GM12878 (cell line): ENCODE results near the gene KLHL8. TPM values are rescaled to one million over a fixed set of nuclear protein-coding genes. Genes with fewer than 3 reads are reported as not detected.

Experiments used
- ATAC-seq: fragments of 200-7000 bp; cut with Tn5 transposase; 3 replicates; pipeline ENCODE4 v1.9.1; 2020; ENCODE audit warnings: mild to moderate bottlenecking, moderate library complexity
- BruUV-seq: library from RNA; stranded (reverse); fragments of 400-500 nt; replicated peaks from 2 replicates; lab custom pipeline; 2021; lab: Mats Ljungman, UMichigan
- CTCF ChIA-PET: fragments of 300-600 bp; sonication (Branson Sonifier 250); formaldehyde crosslinking; extraction: SDS; loops from one replicate; lab custom pipeline; 2021; ENCODE audit warnings: inconsistent platforms; lab: Yijun Ruan, JAX
- POLR2A ChIA-PET: fragments of 350-600 bp; formaldehyde crosslinking; extraction: SDS; loops from one replicate; lab custom pipeline; 2021; ENCODE audit warnings: inconsistent platforms; lab: Charles Lee
- RAD21 ChIA-PET: fragments of 300-600 bp; sonication (Branson Sonifier 250); formaldehyde crosslinking; loops from one replicate; lab custom pipeline; 2023; ENCODE audit warnings: antibody characterized with exemption; ENCODE audit not compliant: unreplicated experiment; lab: Charles Lee
- SMC1A ChIA-PET: fragments of 300-600 bp; sonication (Branson Sonifier 250); formaldehyde crosslinking; loops from one replicate; lab custom pipeline; 2023; ENCODE audit not compliant: unreplicated experiment, uncharacterized antibody; lab: Charles Lee
- DNase-seq: peaks from one replicate; pipeline ENCODE4 v3.0.0-alpha.2; 2011; ENCODE audit warnings: low read depth, low spot score
- FAIRE-seq: peaks from 3 replicates; lab custom pipeline; 2011; peaks lifted over from hg19 to GRCh38; lab: Jason Lieb, UNC
- H2AFZ ChIP-seq: 2 replicates; pipeline ENCODE4 v1.6.0; 2011; ENCODE audit warnings: low read depth, low read length, control low read depth; ENCODE audit not compliant: control insufficient read depth
- H3K27ac ChIP-seq: 2 replicates; pipeline ENCODE4 v1.5.1; 2011; ENCODE audit warnings: control low read depth; ENCODE audit not compliant: control insufficient read depth, insufficient read depth
- H3K27me3 ChIP-seq, 2 experiments: replicated peaks in 1 of 2; 2 replicates each; pipeline versions ENCODE4 v1.6.0 to v1.6.1; 2011; ENCODE audit warnings: low read length in 1 of 2; ENCODE audit not compliant: control insufficient read depth in 2 of 2, insufficient read depth in 2 of 2
- H3K36me3 ChIP-seq, 2 experiments: 2 replicates each; pipeline ENCODE4 v1.5.1; 2011; ENCODE audit warnings: low read length in 1 of 2; ENCODE audit not compliant: control insufficient read depth in 2 of 2, insufficient read depth in 2 of 2
- H3K4me1 ChIP-seq: 2 replicates; pipeline ENCODE4 v1.6.1; 2011; ENCODE audit warnings: mild to moderate bottlenecking, low read length, moderate library complexity, mixed read lengths; ENCODE audit not compliant: control insufficient read depth, insufficient read depth
- H3K4me2 ChIP-seq: 2 replicates; pipeline ENCODE4 v1.6.0; 2011; ENCODE audit warnings: control low read depth; ENCODE audit not compliant: control insufficient read depth, insufficient read depth
- H3K4me3 ChIP-seq: fragments of 200-600 bp; sonication (generic); 2 replicates; pipeline ENCODE4 v1.5.1; 2016
- H3K79me2 ChIP-seq: 2 replicates; pipeline ENCODE4 v1.6.0; 2011; ENCODE audit warnings: low read length; ENCODE audit not compliant: control insufficient read depth, insufficient read depth
- H3K9ac ChIP-seq: 2 replicates; pipeline ENCODE4 v1.8.0; 2011; ENCODE audit warnings: low read length, control low read depth, mixed read lengths; ENCODE audit not compliant: control insufficient read depth, insufficient read depth
- H3K9me3 ChIP-seq: replicated peaks from 3 replicates; pipeline ENCODE4 v1.5.1; 2011; ENCODE audit warnings: mild to moderate bottlenecking, low read length; ENCODE audit not compliant: control insufficient read depth, insufficient read depth
- H4K20me1 ChIP-seq: 2 replicates; pipeline ENCODE4 v1.6.0; 2011; ENCODE audit not compliant: control insufficient read depth, insufficient read depth
- NFYA ChIP-seq: IDR thresholded peaks from 2 replicates; pipeline ENCODE4 v1.6.1; 2011; ENCODE audit warnings: low read depth, mild to moderate bottlenecking, low read length, improper control_type of control experiment, borderline replicate concordance
- PAX8 ChIP-seq: fragments of 450-650 bp; IDR thresholded peaks from 2 replicates; pipeline ENCODE4 v1.6.1; 2017; ENCODE audit warnings: mild to moderate bottlenecking, moderate library complexity
- POLR2AphosphoS2 ChIP-seq: IDR thresholded peaks from 2 replicates; pipeline ENCODE4 v1.6.1; 2011; ENCODE audit warnings: low read depth, mild to moderate bottlenecking, low read length, improper control_type of control experiment, moderate library complexity
- POU2F2 ChIP-seq: IDR thresholded peaks from 3 replicates; pipeline ENCODE4 v1.6.1; 2011; ENCODE audit warnings: low read depth, mild to moderate bottlenecking, low read length, borderline replicate concordance
- TCF12 ChIP-seq: IDR thresholded peaks from 2 replicates; pipeline ENCODE4 v1.6.1; 2011; ENCODE audit warnings: low read depth, mild to moderate bottlenecking, low read length
- TCF3 ChIP-seq: IDR thresholded peaks from 2 replicates; pipeline ENCODE4 v1.6.1; 2012; ENCODE audit warnings: low read depth, mild to moderate bottlenecking, low read length, borderline replicate concordance; ENCODE audit not compliant: insufficient read depth
- TCF7 ChIP-seq: IDR thresholded peaks from 2 replicates; pipeline ENCODE4 v1.6.1; 2014; ENCODE audit warnings: antibody characterized with exemption, borderline replicate concordance
- ZBTB40 ChIP-seq: fragments of 450-650 bp; IDR thresholded peaks from 2 replicates; pipeline ENCODE4 v1.6.1; 2016; ENCODE audit warnings: mild to moderate bottlenecking, moderate library complexity, borderline replicate concordance
- ZNF217 ChIP-seq: fragments of 450-650 bp; IDR thresholded peaks from 2 replicates; pipeline ENCODE4 v1.6.1; 2017; ENCODE audit warnings: antibody characterized with exemption, mild to moderate bottlenecking
- WGBS: methylation state at CpG from one replicate; pipeline ENCODE4 v1.1.6; 2016; ENCODE audit warnings: low lambda C conversion rate; ENCODE audit not compliant: insufficient replicate concordance, insufficient coverage; ENCODE audit errors: missing lambda C conversion rate; 5-methylcytosine and 5-hydroxymethylcytosine counted together
- in situ Hi-C: fragments of 300-500 bp; cut with MboI; formaldehyde crosslinking; loops from 9 replicates; pipeline ENCODE4 v1.14.3; 2018; ENCODE audit warnings: mixed read lengths
- intact Hi-C: fragments of 100-400 bp; cut with micrococcal nuclease; formaldehyde crosslinking; loops from one replicate; pipeline ENCODE4 v1.14.2; 2022; ENCODE audit not compliant: unreplicated experiment
- polyA plus RNA-seq, 11 experiments: library from polyadenylated mRNA; depleted of rRNA in 4 of 11; unstranded in 6 of 11; stranded (reverse) in 5 of 11; fragments of >200 nt; fragmentation: Nextera tagmentation in 4 of 11; fragmentation: Illumina TruSeq in 1 of 11; extraction: Ambion mirVana in 4 of 11; extraction: Trizol in 1 of 11; gene quantifications; 1 replicate in 1 of 11; 2 replicates in 10 of 11; pipeline versions ENCODE4 v1.2.1 to v1.2.3, GENCODE V29; 2011 to 2016; ENCODE audit warnings: inconsistent platforms in 2 of 11, missing spikeins in 2 of 11, low read depth in 1 of 11
- total RNA-seq, 4 experiments: library from RNA; depleted of rRNA in 3 of 4; stranded (reverse); fragments of >200 nt in 3 of 4; fragmentation: Illumina TruSeq in 1 of 4; extraction: Trizol in 1 of 4; gene quantifications; 2 replicates each; pipeline versions ENCODE4 v1.2.1 to v1.2.3, GENCODE V29; 2013 to 2021
- TF ChIP-seq, protein P1 (sequence below): fragments of 450-650 bp; IDR thresholded peaks from 2 replicates; pipeline ENCODE4 v1.6.1; 2017; ENCODE audit warnings: borderline replicate concordance
- TF ChIP-seq, protein P2 (sequence below): IDR thresholded peaks from 2 replicates; pipeline ENCODE4 v1.6.1; 2012; ENCODE audit warnings: mild to moderate bottlenecking, low read depth, low read length

Gene KLHL8
- total and polyA plus RNA-seq, 10 of the 15 experiments (the other 5 are each of a cell fraction or from before 2014, with no cell fraction given) = 4.5 to 13.1 (median 9.0) TPM

- H3K36me3 ChIP-seq = no peaks in the 10 kb centered on the region
- H3K27ac ChIP-seq = no peak overlapping the region
- intact Hi-C loops (no loop called here), in situ Hi-C loops (no loop called here)
- peaks cover 21% of the 10 kb centered on the region for H3K79me2 ChIP-seq
- no peak for TF ChIP-seq PAX8
- no peak for TF ChIP-seq TCF3
- no peak for TF ChIP-seq ZBTB40
- TF ChIP-seq, protein P1, sequence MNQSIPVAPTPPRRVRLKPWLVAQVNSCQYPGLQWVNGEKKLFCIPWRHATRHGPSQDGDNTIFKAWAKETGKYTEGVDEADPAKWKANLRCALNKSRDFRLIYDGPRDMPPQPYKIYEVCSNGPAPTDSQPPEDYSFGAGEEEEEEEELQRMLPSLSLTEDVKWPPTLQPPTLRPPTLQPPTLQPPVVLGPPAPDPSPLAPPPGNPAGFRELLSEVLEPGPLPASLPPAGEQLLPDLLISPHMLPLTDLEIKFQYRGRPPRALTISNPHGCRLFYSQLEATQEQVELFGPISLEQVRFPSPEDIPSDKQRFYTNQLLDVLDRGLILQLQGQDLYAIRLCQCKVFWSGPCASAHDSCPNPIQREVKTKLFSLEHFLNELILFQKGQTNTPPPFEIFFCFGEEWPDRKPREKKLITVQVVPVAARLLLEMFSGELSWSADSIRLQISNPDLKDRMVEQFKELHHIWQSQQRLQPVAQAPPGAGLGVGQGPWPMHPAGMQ = no peak
- no peak for TF ChIP-seq NFYA
- no peak for TF ChIP-seq TCF7
- TF ChIP-seq POLR2AphosphoS2 = no peak
- TF ChIP-seq, protein P2, sequence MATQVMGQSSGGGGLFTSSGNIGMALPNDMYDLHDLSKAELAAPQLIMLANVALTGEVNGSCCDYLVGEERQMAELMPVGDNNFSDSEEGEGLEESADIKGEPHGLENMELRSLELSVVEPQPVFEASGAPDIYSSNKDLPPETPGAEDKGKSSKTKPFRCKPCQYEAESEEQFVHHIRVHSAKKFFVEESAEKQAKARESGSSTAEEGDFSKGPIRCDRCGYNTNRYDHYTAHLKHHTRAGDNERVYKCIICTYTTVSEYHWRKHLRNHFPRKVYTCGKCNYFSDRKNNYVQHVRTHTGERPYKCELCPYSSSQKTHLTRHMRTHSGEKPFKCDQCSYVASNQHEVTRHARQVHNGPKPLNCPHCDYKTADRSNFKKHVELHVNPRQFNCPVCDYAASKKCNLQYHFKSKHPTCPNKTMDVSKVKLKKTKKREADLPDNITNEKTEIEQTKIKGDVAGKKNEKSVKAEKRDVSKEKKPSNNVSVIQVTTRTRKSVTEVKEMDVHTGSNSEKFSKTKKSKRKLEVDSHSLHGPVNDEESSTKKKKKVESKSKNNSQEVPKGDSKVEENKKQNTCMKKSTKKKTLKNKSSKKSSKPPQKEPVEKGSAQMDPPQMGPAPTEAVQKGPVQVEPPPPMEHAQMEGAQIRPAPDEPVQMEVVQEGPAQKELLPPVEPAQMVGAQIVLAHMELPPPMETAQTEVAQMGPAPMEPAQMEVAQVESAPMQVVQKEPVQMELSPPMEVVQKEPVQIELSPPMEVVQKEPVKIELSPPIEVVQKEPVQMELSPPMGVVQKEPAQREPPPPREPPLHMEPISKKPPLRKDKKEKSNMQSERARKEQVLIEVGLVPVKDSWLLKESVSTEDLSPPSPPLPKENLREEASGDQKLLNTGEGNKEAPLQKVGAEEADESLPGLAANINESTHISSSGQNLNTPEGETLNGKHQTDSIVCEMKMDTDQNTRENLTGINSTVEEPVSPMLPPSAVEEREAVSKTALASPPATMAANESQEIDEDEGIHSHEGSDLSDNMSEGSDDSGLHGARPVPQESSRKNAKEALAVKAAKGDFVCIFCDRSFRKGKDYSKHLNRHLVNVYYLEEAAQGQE = no peak
- no peak for TF ChIP-seq POU2F2
- TF ChIP-seq TCF12 = no peak
- TF ChIP-seq ZNF217 = no peak
- WGBS = 96% methylated on average over 5 of the region's 5 CpGs
- no peaks in the 10 kb centered on the region for H4K20me1 ChIP-seq
- no peak overlapping the region for H3K4me3 ChIP-seq
- no peaks in the 10 kb centered on the region; the same call in 2 of the 3 replicates for H3K9me3 ChIP-seq
- no peak overlapping the region for H3K9ac ChIP-seq
- H3K27me3 ChIP-seq = no peaks in the 10 kb centered on the region
- FAIRE-seq (no peak), DNase-seq (no peak), ATAC-seq (no peak)
- ChIA-PET POLR2A (no interaction called here), SMC1A (no interaction called here), CTCF (interaction anchor here (0.6 kb wide), 1 partner anchor 658 kb away, joined by 3 read pairs; no protein-coding TSS in a partner anchor), RAD21 (interaction anchor here (1.5 kb wide), 1 partner anchor 24 kb away, joined by 4 read pairs; no protein-coding TSS in a partner anchor)
- no peak overlapping the region for H2AFZ ChIP-seq
- H3K4me1 ChIP-seq = no peaks in the 10 kb centered on the region; the same call in 1 of the 2 replicates
- no peak overlapping the region for H3K4me2 ChIP-seq
- BruUV-seq = no TSS peak
Measured at GRCh38 chr4:87211249-87211952, 9.0 kb downstream of the KLHL8 start.
